ENCODE results near the gene TMEM11. TPM values are rescaled to one million over a fixed set of nuclear protein-coding genes. Genes with fewer than 3 reads are reported as not detected.
A peak's percentile ranks its signal among the peaks of the same experiment; 100 is the strongest.
"Not testable (repeated sequence)": the region's sequence is repeated elsewhere in the genome, so short reads cannot be mapped to it uniquely, and the experiment has no call there.

Gene TMEM11
- total RNA-seq, 8 experiments from 2014 or later: 18.7 to 41.5 (median 25.1) TPM

DNA sequence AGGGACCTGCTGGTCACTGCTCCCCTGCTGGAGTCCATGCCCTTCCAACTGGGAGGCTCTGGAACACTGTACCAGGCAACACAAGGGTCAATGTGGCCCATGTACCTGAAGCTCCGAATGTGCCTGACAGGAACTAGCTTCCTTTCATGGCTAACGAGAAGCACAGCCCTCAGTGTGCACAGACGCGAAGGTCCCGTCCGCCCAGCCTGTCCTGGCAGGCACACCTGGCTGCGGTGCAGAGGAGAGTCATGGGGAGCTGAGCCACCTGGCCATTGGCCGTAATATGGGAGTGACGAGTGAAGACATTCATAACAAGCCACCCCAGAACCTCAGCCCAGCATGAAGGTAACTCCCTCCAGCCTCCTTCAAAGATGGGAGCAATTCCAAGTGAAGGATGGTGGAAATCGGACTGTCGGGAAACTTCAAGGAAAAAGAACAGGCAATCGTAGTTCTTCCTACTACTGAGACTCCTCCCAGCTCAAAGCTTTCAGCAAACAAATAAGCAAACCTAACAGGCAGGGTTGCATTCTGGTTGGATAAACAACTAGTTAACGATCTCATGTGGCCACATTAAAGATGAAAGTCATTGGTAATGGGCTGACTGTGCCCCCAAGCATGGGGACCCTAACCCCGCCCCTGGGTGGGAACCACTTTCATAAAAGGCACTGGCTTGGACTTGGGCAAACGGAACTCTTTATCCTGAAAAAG, 13.2 kb downstream of the TMEM11 start:
- ATAC-seq (replicated peaks in 6 of 8): peak in 2 of 8 experiments; percentile 9 to 10
- H3K4me1 ChIP-seq (replicated peaks in 1 of 2): peaks cover 13 to 20% of the 10 kb centered on the region in 2 donors
- WGBS, 10 experiments: 69 to 87% (median 76%) methylated on average over 3 to 10 of the region's 15 CpGs; no CpG with 5 or more reads in 4 of the 10 experiments
- H3K27ac ChIP-seq: peak overlapping the region in 1 of 2 donors; percentile 19
- in situ Hi-C loops (cut with MboI; ENCODE audit: low pct_unique_long_range_greater_than_20kb in 2 of 9, low sequenced_read_pairs in 9 of 9, unreplicated experiment in 9 of 9): no loop called here
- no peak overlapping the region for H3K4me3 ChIP-seq

DNA sequence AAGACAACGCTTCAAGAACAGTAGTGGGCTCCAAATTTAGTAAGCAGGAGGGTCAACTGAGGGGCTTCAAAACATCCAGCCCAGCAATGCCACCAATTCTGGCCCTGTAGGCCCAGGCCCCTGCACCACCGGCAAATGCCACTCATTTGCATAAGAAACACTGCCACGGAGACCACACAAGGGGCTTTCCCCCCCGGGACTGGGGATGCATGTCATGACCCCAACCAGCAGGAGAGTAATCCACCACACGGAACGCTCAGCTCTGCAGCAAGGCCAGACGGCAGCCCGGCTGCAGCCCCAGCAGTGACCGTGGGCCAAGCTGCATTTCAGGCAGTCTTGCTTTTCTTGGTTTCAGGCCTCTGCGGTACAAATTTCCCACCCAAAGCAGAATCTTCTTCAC, 14.1 kb downstream of the TMEM11 start:
- in situ Hi-C loops (cut with MboI; ENCODE audit: low pct_unique_long_range_greater_than_20kb in 2 of 9, low sequenced_read_pairs in 9 of 9, unreplicated experiment in 9 of 9): no loop called here
- WGBS, 10 experiments: 9 to 83% (median 58%) methylated on average over 1 to 9 of the region's 10 CpGs; no CpG with 5 or more reads in 6 of the 10 experiments
- H3K4me3 ChIP-seq: no peak overlapping the region

DNA sequence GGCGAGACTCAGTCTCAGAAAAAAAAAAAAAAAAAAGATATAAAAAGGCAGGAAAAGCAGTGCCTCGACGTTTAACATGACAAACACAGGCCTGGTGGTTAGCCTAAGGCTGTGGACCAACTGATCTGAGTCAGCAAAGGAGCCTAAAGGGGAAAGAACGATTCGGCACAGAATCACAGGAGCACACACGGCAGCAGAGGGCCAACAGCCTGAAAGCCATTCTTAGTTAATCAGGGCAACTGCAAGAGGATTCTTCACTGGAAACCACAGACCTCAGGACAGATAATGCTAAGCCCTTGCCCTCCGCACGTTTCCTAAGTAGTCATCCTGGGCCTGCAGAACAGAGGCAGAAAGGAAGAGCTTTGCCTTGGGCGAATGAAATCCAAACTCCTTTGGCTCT, 14.7 kb downstream of the TMEM11 start:
- ATAC-seq (replicated peaks in 6 of 8): peak in 6 of 8 experiments; percentile 6 to 77 (median 44)
- in situ Hi-C loops (cut with MboI; ENCODE audit: low pct_unique_long_range_greater_than_20kb in 2 of 9, low sequenced_read_pairs in 9 of 9, unreplicated experiment in 9 of 9): no loop called here
- Histone ChIP-seq H3K4me1 (replicated peaks in 1 of 2) (peaks cover 13 to 14% of the 10 kb centered on the region in 2 donors), H3K4me3 (no peak overlapping the region), H3K27ac (peak overlapping the region in 1 of 2 donors; percentile 6)
- 0 to 53% (median 25%) methylated on average over 2 to 6 of the region's 9 CpGs; no CpG with 5 or more reads in 1 of the 10 experiments for WGBS, 10 experiments

More for the DNA sequence above, 14.1 kb downstream of the TMEM11 start:
- no peak overlapping the region for H3K27ac ChIP-seq
- ATAC-seq (replicated peaks in 6 of 8): peak in 4 of 8 experiments; percentile 31 to 51 (median 46)
- peaks cover 13 to 17% of the 10 kb centered on the region in 2 donors for H3K4me1 ChIP-seq (replicated peaks in 1 of 2)

DNA sequence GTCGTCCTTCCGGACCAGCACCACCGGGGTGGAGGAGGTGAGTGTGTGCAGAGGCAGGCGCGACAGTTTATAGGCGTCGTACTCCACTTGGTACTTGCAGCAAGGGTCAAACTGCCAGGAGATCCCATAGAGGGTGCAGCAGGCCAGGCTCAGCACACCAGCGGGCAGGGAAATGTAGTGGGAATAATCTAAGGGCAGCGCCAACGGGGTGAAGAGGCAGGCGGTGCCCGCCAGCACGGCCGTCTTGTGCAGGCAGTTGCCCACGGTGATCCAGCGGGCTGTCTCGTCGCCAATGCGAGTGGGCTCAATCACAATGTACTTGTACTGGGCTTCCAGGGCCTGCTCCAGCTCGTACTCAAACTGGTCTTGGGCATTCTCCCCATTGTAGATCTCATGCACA, 15.6 kb downstream of the TMEM11 start:
- peaks cover 13 to 14% of the 10 kb centered on the region in 2 donors for H3K4me1 ChIP-seq (replicated peaks in 1 of 2)

DNA sequence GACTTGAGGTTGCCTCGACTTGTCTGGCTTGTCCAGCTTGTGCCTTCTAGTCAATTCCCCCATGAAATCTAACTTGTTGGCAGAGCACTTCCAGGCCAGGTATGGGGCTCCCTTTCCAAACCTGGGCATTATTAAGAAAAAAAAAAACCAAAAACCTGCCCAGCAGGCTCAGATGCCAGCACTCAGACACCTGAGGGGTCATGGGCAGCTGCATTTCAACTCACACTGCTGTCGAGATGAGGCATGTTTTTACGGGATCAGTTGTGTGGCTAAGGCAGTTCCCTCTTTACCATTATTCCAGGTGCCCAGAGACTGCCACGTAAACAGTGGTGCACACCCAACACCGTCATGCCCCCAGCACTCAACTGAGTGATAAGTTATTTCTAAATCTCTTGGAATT, 17.8 kb downstream of the TMEM11 start:
- ATAC-seq (replicated peaks in 6 of 8): no peak
- no peak overlapping the region for H3K4me3 ChIP-seq
- H3K4me1 ChIP-seq (replicated peaks in 1 of 2): peaks cover 13 to 14% of the 10 kb centered on the region in 2 donors
- in situ Hi-C loops (cut with MboI; ENCODE audit: low pct_unique_long_range_greater_than_20kb in 2 of 9, low sequenced_read_pairs in 9 of 9, unreplicated experiment in 9 of 9): no loop called here
- no peak overlapping the region for H3K27ac ChIP-seq
- WGBS, 10 experiments: 89 to 100% (median 100%) methylated on average over 1 to 5 of the region's 5 CpGs; no CpG with 5 or more reads in 5 of the 10 experiments

More for the DNA sequence above, 15.6 kb downstream of the TMEM11 start:
- ATAC-seq (replicated peaks in 6 of 8): no peak
- in situ Hi-C loops (cut with MboI; ENCODE audit: low pct_unique_long_range_greater_than_20kb in 2 of 9, low sequenced_read_pairs in 9 of 9, unreplicated experiment in 9 of 9): no loop called here
- H3K4me3 ChIP-seq: no peak overlapping the region
- WGBS, 10 experiments: 94 to 100% (median 98%) methylated on average over 2 to 14 of the region's 20 CpGs; no CpG with 5 or more reads in 4 of the 10 experiments
- H3K27ac ChIP-seq: no peak overlapping the region

DNA sequence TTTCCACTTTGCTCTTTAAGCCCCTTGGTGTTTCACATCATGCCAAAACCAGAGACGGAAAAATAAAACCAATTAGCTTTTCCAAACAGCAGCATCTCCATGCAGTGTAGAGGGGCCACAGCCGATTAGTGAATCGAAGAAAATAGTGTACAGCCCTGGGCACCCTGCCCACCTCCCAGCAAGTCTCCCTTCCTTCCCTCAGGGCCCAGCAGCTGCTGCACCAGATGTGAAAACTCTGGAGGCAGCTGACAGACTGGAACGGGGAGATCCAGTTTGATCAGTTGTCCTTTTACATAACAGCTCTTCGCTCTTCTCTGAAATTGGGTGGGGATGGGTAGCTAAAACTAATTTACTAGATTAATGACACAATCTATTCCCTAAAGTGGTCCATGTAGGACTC, 19.3 kb downstream of the TMEM11 start:
- Histone ChIP-seq H3K4me3 (no peak overlapping the region), H3K4me1 (replicated peaks in 1 of 2) (peaks cover 3 to 4% of the 10 kb centered on the region in 2 donors), H3K27ac (no peak overlapping the region)
- 20 to 100% (median 82%) methylated on average over 1 to 5 of the region's 5 CpGs; no CpG with 5 or more reads in 3 of the 10 experiments for WGBS, 10 experiments
- peak in 3 of 8 experiments; percentile 77 to 87 (median 84) for ATAC-seq (replicated peaks in 6 of 8)
- in situ Hi-C loops (cut with MboI; ENCODE audit: low pct_unique_long_range_greater_than_20kb in 2 of 9, low sequenced_read_pairs in 9 of 9, unreplicated experiment in 9 of 9): no loop called here

DNA sequence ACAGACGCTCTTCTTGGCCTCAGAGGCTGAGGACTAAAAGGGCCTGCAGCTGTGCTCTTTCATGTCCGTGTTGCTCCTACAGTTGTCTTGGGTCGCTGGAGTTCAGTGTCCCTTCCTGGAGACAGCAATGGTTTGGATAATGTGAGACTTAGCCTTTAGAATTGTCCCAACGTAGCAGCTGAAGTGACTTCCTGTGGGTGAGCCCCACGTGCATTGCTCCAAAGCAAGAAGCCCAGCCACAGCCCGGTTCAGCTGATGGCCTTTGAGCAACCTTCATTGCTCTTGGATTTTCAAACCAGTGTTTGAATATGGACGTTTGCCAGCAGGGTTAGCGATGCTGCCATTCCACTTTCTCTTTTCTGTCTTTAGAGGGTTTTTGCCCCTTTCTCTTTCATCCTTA, 19.7 kb downstream of the TMEM11 start:
- Histone ChIP-seq H3K4me1 (replicated peaks in 1 of 2) (no peaks in the 10 kb centered on the region), H3K27ac (no peak overlapping the region), H3K4me3 (no peak overlapping the region)
- in situ Hi-C loops (cut with MboI; ENCODE audit: low pct_unique_long_range_greater_than_20kb in 2 of 9, low sequenced_read_pairs in 9 of 9, unreplicated experiment in 9 of 9): no loop called here
- 0 to 80% (median 53%) methylated on average over 1 to 8 of the region's 8 CpGs; no CpG with 5 or more reads in 2 of the 10 experiments for WGBS, 10 experiments
- peak in 3 of 8 experiments; percentile 56 to 63 (median 61) for ATAC-seq (replicated peaks in 6 of 8)

DNA sequence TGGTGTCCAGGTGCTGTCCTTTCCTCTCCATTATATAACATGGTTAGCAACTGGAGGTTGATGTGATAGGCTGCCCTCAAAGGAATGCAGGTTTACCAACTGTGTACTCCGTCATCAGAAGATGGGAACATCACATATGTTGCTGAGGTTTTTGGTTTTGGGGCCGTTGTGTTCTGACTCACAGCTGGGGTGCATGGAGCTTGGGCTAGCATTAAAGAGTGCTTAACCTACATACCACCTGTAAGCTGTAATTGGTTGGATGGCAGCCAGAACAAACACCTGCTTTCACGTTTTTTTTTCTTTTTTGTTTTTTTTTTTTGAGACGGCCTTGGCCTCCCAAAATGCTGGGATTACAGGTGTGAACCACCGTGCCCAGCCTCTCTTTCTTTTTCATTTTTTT, 20.9 kb downstream of the TMEM11 start:
- in situ Hi-C loops (cut with MboI; ENCODE audit: low pct_unique_long_range_greater_than_20kb in 2 of 9, low sequenced_read_pairs in 9 of 9, unreplicated experiment in 9 of 9): no loop called here
- no peak overlapping the region for H3K27ac ChIP-seq
- H3K4me1 ChIP-seq (replicated peaks in 1 of 2): no peaks in the 10 kb centered on the region
- no peak for ATAC-seq (replicated peaks in 6 of 8)
- H3K4me3 ChIP-seq: no peak overlapping the region
- WGBS, 10 experiments: 63 to 100% (median 85%) methylated on average over 1 to 5 of the region's 5 CpGs; no CpG with 5 or more reads in 1 of the 10 experiments

DNA sequence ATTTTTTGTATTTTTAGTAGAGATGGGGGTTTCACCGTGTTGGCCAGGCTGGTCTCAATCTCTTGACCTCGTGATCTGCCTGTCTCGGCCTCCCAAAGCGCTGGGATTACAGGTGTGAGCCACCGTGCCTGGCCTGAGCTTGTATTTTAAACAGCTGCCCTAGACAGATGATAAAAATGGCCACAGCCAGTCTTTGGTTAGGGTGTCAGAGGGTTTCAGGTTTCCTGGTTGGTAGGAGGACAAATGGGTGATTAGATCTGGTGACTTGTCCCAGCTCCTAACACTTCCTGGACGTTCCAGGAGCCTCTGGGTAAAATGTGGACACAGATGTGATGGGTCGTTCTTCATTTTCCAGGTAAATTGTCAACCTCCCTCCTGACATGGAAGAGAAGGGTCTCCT, 21.5 kb downstream of the TMEM11 start:
- in situ Hi-C loops (cut with MboI; ENCODE audit: low pct_unique_long_range_greater_than_20kb in 2 of 9, low sequenced_read_pairs in 9 of 9, unreplicated experiment in 9 of 9); H3K4me3 ChIP-seq; H3K4me1 ChIP-seq (replicated peaks in 1 of 2); H3K27ac ChIP-seq; ATAC-seq (replicated peaks in 6 of 8): not testable (repeated sequence)
- WGBS, 10 experiments: 71 to 100% (median 94%) methylated on average over 1 to 6 of the region's 7 CpGs; no CpG with 5 or more reads in 6 of the 10 experiments

DNA sequence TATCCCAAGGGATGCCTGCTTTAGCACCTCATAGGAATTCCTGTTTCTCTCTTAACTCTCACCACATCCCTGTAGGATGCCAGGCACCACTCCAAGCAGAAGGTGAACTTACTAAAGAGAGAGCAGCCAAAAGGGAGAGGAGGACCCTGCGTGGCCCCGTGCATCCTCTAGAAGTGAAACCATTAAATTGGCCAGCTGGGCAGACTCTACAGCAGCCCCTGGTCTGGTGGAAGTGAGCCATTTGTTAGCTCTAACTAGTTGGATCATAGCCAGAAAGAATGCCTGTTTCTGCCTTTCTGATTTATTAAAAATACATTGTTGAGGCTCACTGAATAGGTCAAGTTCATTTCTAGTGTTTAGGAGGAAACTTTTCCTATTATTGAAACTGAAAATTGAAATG, 22.3 kb downstream of the TMEM11 start:
- Histone ChIP-seq H3K4me1 (replicated peaks in 1 of 2) (no peaks in the 10 kb centered on the region), H3K4me3 (no peak overlapping the region), H3K27ac (no peak overlapping the region)
- 60 to 100% (median 92%) methylated on average over 1 to 2 of the region's 2 CpGs; no CpG with 5 or more reads in 6 of the 10 experiments for WGBS, 10 experiments
- ATAC-seq (replicated peaks in 6 of 8): no peak
- in situ Hi-C loops (cut with MboI; ENCODE audit: low pct_unique_long_range_greater_than_20kb in 2 of 9, low sequenced_read_pairs in 9 of 9, unreplicated experiment in 9 of 9): no loop called here

DNA sequence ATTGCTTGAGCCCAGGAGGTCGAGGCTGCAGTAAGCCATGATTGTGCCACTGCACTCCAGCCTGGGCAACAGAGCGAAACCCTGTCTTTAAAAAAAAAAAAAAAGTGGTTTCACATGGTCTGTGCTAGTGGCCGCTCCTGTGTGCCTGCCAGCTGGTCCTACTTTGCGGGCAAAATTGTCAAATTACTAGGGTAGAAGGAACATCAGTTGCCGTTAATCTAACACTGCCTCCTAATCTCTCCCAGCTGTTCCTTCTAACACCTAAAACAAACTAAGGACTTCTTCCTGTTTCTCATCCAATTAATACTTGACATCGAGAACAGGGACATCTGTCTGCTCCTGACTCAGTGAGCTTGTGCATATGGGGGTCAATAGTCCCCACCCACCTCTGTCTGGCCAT, 23.9 kb downstream of the TMEM11 start:
- H3K4me3 ChIP-seq: no peak overlapping the region
- in situ Hi-C loops (cut with MboI; ENCODE audit: low pct_unique_long_range_greater_than_20kb in 2 of 9, low sequenced_read_pairs in 9 of 9, unreplicated experiment in 9 of 9): no loop called here
- H3K27ac ChIP-seq: no peak overlapping the region
- no peaks in the 10 kb centered on the region for H3K4me1 ChIP-seq (replicated peaks in 1 of 2)
- no peak for ATAC-seq (replicated peaks in 6 of 8)
- WGBS, 10 experiments: 29 to 100% (median 82%) methylated on average over 1 to 5 of the region's 6 CpGs; no CpG with 5 or more reads in 3 of the 10 experiments

DNA sequence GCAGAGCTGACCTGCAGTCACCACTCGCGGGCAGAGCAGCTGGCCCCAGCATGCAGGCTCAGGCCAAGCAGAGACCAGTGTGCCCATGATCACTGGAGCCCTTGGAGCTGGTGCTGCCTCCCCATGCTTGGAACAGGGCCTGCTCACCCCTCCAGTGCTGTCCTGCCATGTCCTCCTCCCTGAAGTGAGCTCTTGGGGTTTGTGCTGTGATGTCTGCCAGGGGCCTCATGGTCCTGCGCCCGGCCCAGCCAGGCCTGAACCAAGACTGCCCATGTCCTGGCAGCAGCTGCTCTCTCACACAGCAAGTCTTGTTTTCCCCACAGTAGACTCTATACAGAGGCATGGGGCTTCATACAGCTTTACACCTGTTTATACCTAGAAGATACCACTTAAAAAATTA, 24.6 kb downstream of the TMEM11 start:
- Histone ChIP-seq H3K4me1 (replicated peaks in 1 of 2) (no peaks in the 10 kb centered on the region), H3K4me3 (no peak overlapping the region), H3K27ac (no peak overlapping the region)
- in situ Hi-C loops (cut with MboI; ENCODE audit: low pct_unique_long_range_greater_than_20kb in 2 of 9, low sequenced_read_pairs in 9 of 9, unreplicated experiment in 9 of 9): no loop called here
- WGBS, 10 experiments: 100% methylated on average over 2 to 4 of the region's 4 CpGs; no CpG with 5 or more reads in 8 of the 10 experiments
- no peak for ATAC-seq (replicated peaks in 6 of 8)

DNA sequence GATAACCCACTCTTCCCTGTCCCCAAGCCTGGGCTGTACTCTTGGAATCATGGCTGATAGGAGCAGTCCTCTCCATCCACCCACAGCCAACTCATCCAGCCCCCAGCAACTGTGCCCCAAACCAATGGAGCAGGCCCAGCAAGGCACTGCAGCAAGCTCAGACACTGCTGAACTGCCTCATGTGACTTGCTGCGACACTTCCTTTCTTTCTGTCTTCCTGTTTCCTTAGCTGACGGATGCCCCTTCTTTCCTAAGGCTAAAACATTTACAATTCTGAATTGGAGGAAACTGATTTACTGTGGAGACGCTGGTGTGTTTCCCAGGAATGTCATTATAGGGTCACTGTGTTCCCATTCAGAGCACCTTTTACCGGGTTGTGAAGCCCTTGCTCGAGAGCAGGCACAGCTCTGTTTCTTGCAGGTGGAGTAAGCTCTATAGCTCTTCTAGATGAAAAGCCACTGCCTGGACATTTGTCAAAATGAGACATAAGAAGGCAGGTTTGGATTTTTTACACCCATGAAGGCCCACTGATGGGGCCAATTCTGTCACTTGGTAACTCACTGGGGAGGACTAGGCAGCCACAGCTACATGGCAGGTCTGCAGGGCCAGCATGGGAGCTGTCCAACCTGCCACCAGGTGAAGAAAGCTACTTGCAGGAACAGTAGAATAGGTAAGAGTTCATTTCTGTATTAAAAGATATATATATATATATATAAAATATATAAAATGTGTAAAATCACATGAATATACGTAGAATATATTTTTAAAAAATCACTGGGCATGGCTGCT, 27.4 kb downstream of the TMEM11 start:
- ATAC-seq (replicated peaks in 6 of 8): peak in 6 of 8 experiments; percentile 4 to 45 (median 12)
- 40 to 100% (median 80%) methylated on average over 1 to 5 of the region's 6 CpGs for WGBS, 10 experiments
- in situ Hi-C loops (cut with MboI; ENCODE audit: low pct_unique_long_range_greater_than_20kb in 2 of 9, low sequenced_read_pairs in 9 of 9, unreplicated experiment in 9 of 9): no loop called here
- H3K4me3 ChIP-seq: no peak overlapping the region
- H3K4me1 ChIP-seq (replicated peaks in 1 of 2): no peaks in the 10 kb centered on the region
- no peak overlapping the region for H3K27ac ChIP-seq

All from motor neuron (in vitro differentiated cells).